ENCODE measurements around the gene PRR14L. TPM values are rescaled to one million over a fixed set of nuclear protein-coding genes. Genes with fewer than 3 reads are reported as not detected.
"Not testable (repeated sequence)": the region's sequence is repeated elsewhere in the genome, so short reads cannot be mapped to it uniquely, and the experiment has no call there.

Gene PRR14L
- 48.2 and 49.3 TPM in 2 replicates for total RNA-seq
- long read RNA-seq, transcript PRR14L-206 (3 exons, 718 nt), result major isoform, 25 of 143 reads
- long read RNA-seq, partial matches to known transcripts, result 67 of 143 reads
- long read RNA-seq, other reads (novel, unspliced or antisense), result 51 of 143 reads

- DNase-seq (ENCODE audit: extremely low spot score, unreplicated experiment), result peak; percentile 97
- TF ChIP-seq CTCF (IDR thresholded peaks at IDR 0.05), result no peak
- Mint-ChIP-seq H3K27me3 (ENCODE audit: unreplicated experiment) (no peaks in the 10 kb centered on the region), H3K4me3 (ENCODE audit: unreplicated experiment) (peak within 1 kb of the TSS; percentile 89), H3K4me1 (ENCODE audit: unreplicated experiment) (peaks cover 55% of the 10 kb centered on the region), H3K9me3 (ENCODE audit: unreplicated experiment) (no peaks in the 10 kb centered on the region), H3K36me3 (ENCODE audit: unreplicated experiment) (peaks cover 8% of the 10 kb centered on the region), H3K27ac (ENCODE audit: unreplicated experiment) (peak within 1 kb of the TSS; percentile 81)
Measured at GRCh38 chr22:31749636-31750364, at the start of gene PRR14L. TSS of gene PRR14L (minus strand) at chr22:31750132. CDS start at chr22:31738860, 11,272 bp downstream.

- not testable (repeated sequence) for H3K27ac Mint-ChIP-seq (ENCODE audit: unreplicated experiment); H3K27me3 Mint-ChIP-seq (ENCODE audit: unreplicated experiment); H3K4me3 Mint-ChIP-seq (ENCODE audit: unreplicated experiment); DNase-seq (ENCODE audit: extremely low spot score, unreplicated experiment); H3K9me3 Mint-ChIP-seq (ENCODE audit: unreplicated experiment); H3K4me1 Mint-ChIP-seq (ENCODE audit: unreplicated experiment)
- H3K36me3 Mint-ChIP-seq (ENCODE audit: unreplicated experiment), result peaks cover 40% of the 10 kb centered on the region
Measured at GRCh38 chr22:31799358-31799757, 49.4 kb upstream of the PRR14L start.

- TF ChIP-seq CTCF (IDR thresholded peaks at IDR 0.05), result no peak
- no peaks in the 10 kb centered on the region for H3K9me3 Mint-ChIP-seq (ENCODE audit: unreplicated experiment)
- no peak overlapping the region for H3K27ac Mint-ChIP-seq (ENCODE audit: unreplicated experiment)
- DNase-seq (ENCODE audit: extremely low spot score, unreplicated experiment), result no peak
- no peak overlapping the region for H3K4me3 Mint-ChIP-seq (ENCODE audit: unreplicated experiment)
- peaks cover 14% of the 10 kb centered on the region for H3K36me3 Mint-ChIP-seq (ENCODE audit: unreplicated experiment)
- no peaks in the 10 kb centered on the region for H3K4me1 Mint-ChIP-seq (ENCODE audit: unreplicated experiment)
- H3K27me3 Mint-ChIP-seq (ENCODE audit: unreplicated experiment), result no peaks in the 10 kb centered on the region
Measured at GRCh38 chr22:31790240-31790639, 40.3 kb upstream of the PRR14L start.

- Mint-ChIP-seq H3K36me3 (ENCODE audit: unreplicated experiment) (peaks cover 14% of the 10 kb centered on the region), H3K27ac (ENCODE audit: unreplicated experiment) (no peak overlapping the region), H3K4me1 (ENCODE audit: unreplicated experiment) (no peaks in the 10 kb centered on the region), H3K27me3 (ENCODE audit: unreplicated experiment) (no peaks in the 10 kb centered on the region), H3K9me3 (ENCODE audit: unreplicated experiment) (no peaks in the 10 kb centered on the region), H3K4me3 (ENCODE audit: unreplicated experiment) (no peak overlapping the region)
- DNase-seq (ENCODE audit: extremely low spot score, unreplicated experiment), result no peak
- no peak for TF ChIP-seq CTCF (IDR thresholded peaks at IDR 0.05)
Measured at GRCh38 chr22:31789803-31790202, 39.9 kb upstream of the PRR14L start.

GRCh38 chr22:31776231-31776630 lies 26.3 kb upstream of the PRR14L start:
- Mint-ChIP-seq H3K36me3 (ENCODE audit: unreplicated experiment) (peaks cover 26% of the 10 kb centered on the region), H3K27me3 (ENCODE audit: unreplicated experiment) (no peaks in the 10 kb centered on the region), H3K9me3 (ENCODE audit: unreplicated experiment) (no peaks in the 10 kb centered on the region), H3K4me1 (ENCODE audit: unreplicated experiment) (no peaks in the 10 kb centered on the region), H3K4me3 (ENCODE audit: unreplicated experiment) (no peak overlapping the region), H3K27ac (ENCODE audit: unreplicated experiment) (no peak overlapping the region)
- no peak for DNase-seq (ENCODE audit: extremely low spot score, unreplicated experiment)
- TF ChIP-seq CTCF (IDR thresholded peaks at IDR 0.05), result no peak

All from osteocyte (in vitro differentiated cells).